GM06990 (cell line): Measurements from ENCODE around the gene FAAP100.

Experiments used
- DNase-seq: peaks from one replicate; pipeline ENCODE4 v3.0.0-alpha.2; 2011; ENCODE audit not compliant: insufficient read length; ENCODE audit errors: extremely low read depth
- H3K27me3 ChIP-seq: replicated peaks from 2 replicates; pipeline ENCODE4 v1.6.0; 2011; ENCODE audit warnings: low read length; ENCODE audit not compliant: control insufficient read depth, insufficient read depth
- H3K36me3 ChIP-seq: 2 replicates; pipeline ENCODE4 v1.5.1; 2011; ENCODE audit warnings: low read length; ENCODE audit not compliant: control insufficient read depth, insufficient read depth
- H3K4me3 ChIP-seq: replicated peaks from 2 replicates; pipeline ENCODE4 v1.5.1; 2011; ENCODE audit warnings: low read depth, mild to moderate bottlenecking, control low read depth, low read length
- TF ChIP-seq, protein P1 (sequence below): IDR thresholded peaks from 2 replicates; pipeline ENCODE4 v1.5.1; 2011; ENCODE audit warnings: low read length, control low read depth, mild to moderate bottlenecking, inconsistent platforms; ENCODE audit not compliant: insufficient read depth, poor library complexity, severe bottlenecking

FAAP100 gene

DNA sequence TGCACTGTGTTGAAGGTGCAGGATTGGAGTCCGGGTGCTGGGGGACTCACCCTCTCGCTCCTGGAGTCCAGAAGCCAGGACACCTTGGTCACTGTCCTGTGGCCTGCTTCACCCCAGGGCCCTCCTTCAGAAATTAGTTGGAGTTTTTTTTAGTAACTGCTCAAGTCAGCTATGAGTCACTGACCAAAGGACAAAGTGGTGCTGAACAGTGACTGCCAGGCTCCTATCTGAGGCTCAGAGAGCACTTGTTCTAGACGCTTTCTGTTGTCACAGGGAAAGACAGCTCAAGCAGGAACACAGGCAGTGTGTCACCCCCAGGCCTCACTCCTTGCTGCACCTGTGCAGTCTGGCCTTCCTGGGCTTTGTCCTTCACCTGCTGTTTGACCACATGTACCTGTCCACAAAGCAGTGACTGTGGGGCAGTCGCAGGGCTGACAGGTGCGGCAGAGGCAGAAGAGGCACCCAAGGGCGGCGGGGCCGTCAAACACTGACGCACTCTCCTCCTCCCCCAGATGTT lies 4.1 kb upstream of the FAAP100 start:
- peaks cover 17% of the 10 kb centered on the region for H3K36me3 ChIP-seq
- no peak overlapping the region for H3K4me3 ChIP-seq
- no peak for DNase-seq
- TF ChIP-seq, protein P1, sequence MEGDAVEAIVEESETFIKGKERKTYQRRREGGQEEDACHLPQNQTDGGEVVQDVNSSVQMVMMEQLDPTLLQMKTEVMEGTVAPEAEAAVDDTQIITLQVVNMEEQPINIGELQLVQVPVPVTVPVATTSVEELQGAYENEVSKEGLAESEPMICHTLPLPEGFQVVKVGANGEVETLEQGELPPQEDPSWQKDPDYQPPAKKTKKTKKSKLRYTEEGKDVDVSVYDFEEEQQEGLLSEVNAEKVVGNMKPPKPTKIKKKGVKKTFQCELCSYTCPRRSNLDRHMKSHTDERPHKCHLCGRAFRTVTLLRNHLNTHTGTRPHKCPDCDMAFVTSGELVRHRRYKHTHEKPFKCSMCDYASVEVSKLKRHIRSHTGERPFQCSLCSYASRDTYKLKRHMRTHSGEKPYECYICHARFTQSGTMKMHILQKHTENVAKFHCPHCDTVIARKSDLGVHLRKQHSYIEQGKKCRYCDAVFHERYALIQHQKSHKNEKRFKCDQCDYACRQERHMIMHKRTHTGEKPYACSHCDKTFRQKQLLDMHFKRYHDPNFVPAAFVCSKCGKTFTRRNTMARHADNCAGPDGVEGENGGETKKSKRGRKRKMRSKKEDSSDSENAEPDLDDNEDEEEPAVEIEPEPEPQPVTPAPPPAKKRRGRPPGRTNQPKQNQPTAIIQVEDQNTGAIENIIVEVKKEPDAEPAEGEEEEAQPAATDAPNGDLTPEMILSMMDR = no peak
- no peaks in the 10 kb centered on the region for H3K27me3 ChIP-seq

DNA sequence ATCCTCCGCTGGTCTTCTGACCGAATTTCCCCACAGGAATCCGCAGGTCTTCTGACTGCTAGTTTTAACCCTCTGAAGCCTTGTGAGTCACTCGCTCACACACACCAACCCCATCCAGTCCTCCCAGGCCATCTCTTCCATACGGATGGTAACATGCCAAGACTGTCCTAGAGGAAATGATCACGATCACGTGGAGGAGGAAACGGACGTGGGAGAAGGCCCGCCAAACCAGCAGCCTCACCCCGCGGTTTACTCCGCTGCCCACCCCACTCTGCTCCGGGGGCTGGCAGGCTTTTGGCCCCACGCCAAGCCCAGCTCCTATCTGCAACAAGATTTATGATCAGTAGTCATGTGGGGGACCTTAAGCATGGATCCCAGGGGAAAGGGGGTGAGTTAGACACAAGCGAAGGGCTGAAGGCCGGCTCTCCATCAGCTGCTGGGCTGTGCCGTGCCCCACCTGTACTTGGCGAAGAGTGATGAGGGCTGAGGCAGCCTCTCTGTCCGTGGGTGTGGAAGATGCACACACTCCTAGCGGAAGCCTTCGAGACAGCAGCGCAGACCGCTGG lies 1.5 kb upstream of the FAAP100 start:
- H3K36me3 ChIP-seq = peaks cover 22% of the 10 kb centered on the region
- no peak for DNase-seq

DNA sequence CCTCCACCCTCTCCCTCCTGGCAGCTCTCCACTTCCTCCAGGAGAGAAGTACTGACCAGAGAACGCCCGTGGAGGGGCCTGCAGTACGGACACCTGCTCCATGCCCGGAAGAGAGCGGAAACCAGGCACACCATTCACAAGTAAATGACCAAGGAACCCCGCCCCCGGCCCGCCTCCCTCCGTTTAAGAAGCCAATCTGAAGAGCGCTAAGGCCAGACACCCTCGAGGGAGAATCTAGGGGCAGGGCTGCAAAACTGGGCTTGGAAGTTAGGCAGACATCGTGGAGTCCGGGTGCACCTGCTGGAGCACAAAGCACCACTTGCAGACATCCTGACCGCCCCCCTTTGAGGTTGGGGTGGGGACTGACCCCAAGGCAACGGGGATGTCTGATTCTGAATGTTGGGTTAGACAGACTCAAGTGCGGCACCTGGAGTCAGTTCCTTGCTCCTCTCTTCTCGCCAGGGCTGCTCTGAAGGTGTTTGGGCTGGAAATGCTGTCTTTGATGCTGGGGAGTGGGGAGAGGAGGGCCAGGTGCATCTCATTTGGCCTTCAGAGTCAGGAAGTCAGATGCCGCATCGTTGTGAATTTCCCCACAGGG lies 964 bp upstream of the FAAP100 start:
- Histone ChIP-seq H3K4me3 (peak overlapping the region; percentile 87), H3K36me3 (peaks cover 17% of the 10 kb centered on the region), H3K27me3 (no peaks in the 10 kb centered on the region)
- DNase-seq = peak; percentile 86
- TF ChIP-seq, protein P1 = peak; percentile 36

More for the DNA sequence above, 1.5 kb upstream of the FAAP100 start:
- H3K27me3 ChIP-seq = no peaks in the 10 kb centered on the region
- peak overlapping the region; percentile 87 for H3K4me3 ChIP-seq
- TF ChIP-seq, protein P1 = no peak

DNA sequence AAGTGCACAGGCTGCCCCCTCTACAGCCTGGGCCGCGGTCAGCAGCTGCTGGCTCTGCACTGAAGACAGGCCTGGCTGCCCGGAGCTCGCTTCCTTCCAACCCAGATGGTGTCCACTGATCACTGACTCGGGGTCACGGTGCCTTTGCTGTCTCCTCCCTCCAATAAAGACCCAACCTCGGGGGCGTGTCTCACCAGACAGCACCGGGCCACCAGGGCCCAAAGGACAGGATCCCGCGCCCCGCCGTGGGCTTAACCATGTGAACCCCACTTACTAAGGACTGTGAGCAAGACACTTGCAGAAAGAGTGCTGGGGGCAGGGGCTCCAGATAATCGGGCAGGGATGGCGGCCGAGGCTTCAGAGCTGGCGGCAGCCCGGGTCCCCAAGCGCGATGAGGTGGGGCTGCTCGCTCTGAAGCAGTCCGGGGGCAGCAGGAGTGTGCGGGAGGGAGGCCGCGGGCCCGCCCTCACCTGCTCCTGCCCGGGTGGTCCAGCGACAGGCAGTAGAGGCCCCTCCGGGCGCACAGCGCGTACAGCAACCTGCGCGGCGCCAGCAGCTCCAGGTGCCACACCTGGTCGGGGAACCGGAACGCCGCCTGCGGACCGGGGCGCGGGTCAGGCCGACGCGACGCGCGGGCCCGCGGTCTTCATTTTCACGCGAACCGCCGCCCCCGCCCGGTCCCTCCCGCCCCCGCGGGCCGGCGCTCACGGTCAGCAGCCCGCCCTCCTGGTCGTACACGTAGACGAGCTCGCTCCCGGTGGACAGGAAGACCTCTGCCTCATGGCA lies 502 bp downstream of the FAAP100 start:
- no peak for DNase-seq
- Histone ChIP-seq H3K27me3 (no peaks in the 10 kb centered on the region), H3K4me3 (peak overlapping the region; percentile 87), H3K36me3 (peaks cover 19% of the 10 kb centered on the region)
- TF ChIP-seq, protein P1 = no peak

DNA sequence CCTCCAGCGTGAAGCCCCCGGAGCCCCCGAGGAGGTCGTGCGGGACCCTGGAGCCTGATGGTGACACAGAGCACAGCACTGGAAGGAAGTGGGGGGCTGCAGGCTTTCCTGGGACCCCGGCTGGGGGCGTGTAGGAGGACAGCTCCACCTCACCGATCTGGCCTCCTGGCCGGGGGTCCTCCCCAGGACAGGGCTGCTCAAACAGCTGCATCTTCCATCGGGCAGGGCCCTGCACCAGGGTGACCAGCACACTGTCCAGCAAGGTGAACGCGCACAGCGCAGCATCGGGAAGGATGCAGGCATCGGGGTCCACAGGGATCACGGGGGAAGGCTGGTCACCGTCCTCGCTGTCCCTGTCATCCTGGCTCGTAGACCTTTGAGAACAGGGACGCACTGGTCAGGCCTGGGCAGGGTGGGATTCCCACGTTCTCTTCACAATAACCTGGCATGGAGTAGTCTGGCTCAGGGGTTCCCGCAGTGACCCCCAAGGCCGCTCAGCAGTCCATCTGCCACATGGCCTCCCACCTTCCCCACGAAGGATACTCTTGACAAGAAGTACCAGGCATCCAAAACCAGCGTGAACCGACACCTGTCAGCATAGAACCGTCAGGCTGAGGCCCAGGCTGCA lies 1.2 kb downstream of the FAAP100 start:
- peaks cover 22% of the 10 kb centered on the region for H3K36me3 ChIP-seq
- no peaks in the 10 kb centered on the region for H3K27me3 ChIP-seq
- TF ChIP-seq, protein P1 = no peak
- peak overlapping the region; percentile 87 for H3K4me3 ChIP-seq
- no peak for DNase-seq
